Measurements from ENCODE around the gene SLC22A1. TPM values are rescaled to one million over a fixed set of nuclear protein-coding genes. Genes with fewer than 3 reads are reported as not detected.
A peak's percentile ranks its signal among the peaks of the same experiment; 100 is the strongest.

Gene SLC22A1
- total and polyA plus RNA-seq, 2 experiments from 2014 or later, result 0.10 to 0.65 TPM

- Histone ChIP-seq H3K27me3 (ENCODE audit: insufficient read depth) (no peaks in the 10 kb centered on the region), H2AFZ (peak overlapping the region; percentile 50; the same call in 1 of the 2 replicates), H4K20me1 (replicated peaks; ENCODE audit: insufficient read depth) (no peaks in the 10 kb centered on the region), H3K9me2 (ENCODE audit: insufficient read depth) (0 out of 2 replicates have a peak, but pooled peaks cover 4% of the 10 kb centered on the region), H3K36me3 (ENCODE audit: insufficient read depth) (no peaks in the 10 kb centered on the region), H3K79me2 (replicated peaks; ENCODE audit: insufficient read depth) (no peaks in the 10 kb centered on the region), H3K4me3 (no peak overlapping the region), H3K4me2 (no peak overlapping the region), H3K4me1 (ENCODE audit: insufficient read depth) (peaks cover 8% of the 10 kb centered on the region; the same call in 1 of the 2 replicates), H3F3A (replicated peaks; ENCODE audit: low read depth) (no peaks in the 10 kb centered on the region), H3K27ac (ENCODE audit: low read depth) (no peak overlapping the region)
- Mint-ChIP-seq H3K4me3 (no peak overlapping the region), H3K27me3 (ENCODE audit: insufficient read depth, low read depth, poor library complexity) (peaks cover under 1% of the 10 kb centered on the region), H3K36me3 (ENCODE audit: low read depth) (no peaks in the 10 kb centered on the region), H3K27ac (no peak overlapping the region), H3K9me3 (peaks cover 5% of the 10 kb centered on the region; the same call in 2 of the 3 replicates), H3K4me1 (peaks cover 22% of the 10 kb centered on the region)
- ATAC-seq (peak; percentile 53), DNase-seq (ENCODE audit: low spot score) (no peak)
- TF ChIP-seq NANOG (IDR thresholded peaks at IDR 0.05; ENCODE audit: borderline replicate concordance) (no peak), REST (IDR thresholded peaks at IDR 0.05; ENCODE audit: unreplicated experiment) (no peak), POLR2AphosphoS5 (IDR thresholded peaks at IDR 0.05; ENCODE audit: low read depth) (no peak), ZNF462 (CRISPR knock-in tag; IDR thresholded peaks at IDR 0.05) (no peak), CTCF (conservative IDR thresholded peaks at IDR 0.05; ENCODE audit: low read depth in 2 of 2) (no peak), ZNF114 (CRISPR knock-in tag; IDR thresholded peaks at IDR 0.05) (no peak), CREB1 (CRISPR knock-in tag; IDR thresholded peaks at IDR 0.05; ENCODE audit: low read depth) (no peak), EZH2 (IDR thresholded peaks at IDR 0.05; ENCODE audit: low read depth, unreplicated experiment) (no peak), ETS1 (IDR thresholded peaks at IDR 0.05) (no peak), JUNB (IDR thresholded peaks at IDR 0.05; ENCODE audit: unreplicated experiment) (no peak), EZH2phosphoT487 (IDR thresholded peaks at IDR 0.05; ENCODE audit: unreplicated experiment) (no peak), STAT1 (IDR thresholded peaks at IDR 0.05; ENCODE audit: unreplicated experiment) (no peak), ZNF331 (CRISPR knock-in tag; IDR thresholded peaks at IDR 0.05; ENCODE audit: low read depth) (no peak)
These were observed 39.5 kb downstream of the SLC22A1 start for GRCh38 chr6:160160929-160161646.

All from GM23338 (cell line).